GM21381 (cell line): ENCODE measurements around the gene UBA5.

Source experiments
- ATAC-seq: cut with Tn5 transposase; IDR thresholded peaks from one replicate; pipeline ENCODE4 v1.9.1; 2021; ENCODE audit warnings: mild to moderate bottlenecking, moderate library complexity; ENCODE audit not compliant: unreplicated experiment

UBA5 gene

DNA sequence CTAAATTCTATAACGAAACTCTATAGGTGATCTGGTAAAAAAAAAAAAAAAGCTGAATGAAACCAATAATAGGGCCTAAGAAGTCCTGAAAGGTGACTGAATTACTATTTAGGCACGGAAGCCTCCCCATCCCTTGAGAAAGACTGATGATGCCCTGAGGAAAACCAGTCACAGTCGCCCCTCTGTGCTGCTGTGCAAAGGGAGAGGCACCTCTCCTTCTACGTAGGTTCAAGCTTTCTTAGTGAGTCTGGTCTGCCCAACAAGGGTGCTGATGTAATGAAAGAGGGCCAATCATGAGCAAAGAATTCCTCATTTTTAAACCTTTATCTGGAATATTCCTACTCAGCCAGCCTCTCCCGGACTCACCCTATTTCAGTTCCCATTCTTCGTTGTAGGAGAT is 50.2 kb downstream of the UBA5 start:
- ATAC-seq, result no peak

DNA sequence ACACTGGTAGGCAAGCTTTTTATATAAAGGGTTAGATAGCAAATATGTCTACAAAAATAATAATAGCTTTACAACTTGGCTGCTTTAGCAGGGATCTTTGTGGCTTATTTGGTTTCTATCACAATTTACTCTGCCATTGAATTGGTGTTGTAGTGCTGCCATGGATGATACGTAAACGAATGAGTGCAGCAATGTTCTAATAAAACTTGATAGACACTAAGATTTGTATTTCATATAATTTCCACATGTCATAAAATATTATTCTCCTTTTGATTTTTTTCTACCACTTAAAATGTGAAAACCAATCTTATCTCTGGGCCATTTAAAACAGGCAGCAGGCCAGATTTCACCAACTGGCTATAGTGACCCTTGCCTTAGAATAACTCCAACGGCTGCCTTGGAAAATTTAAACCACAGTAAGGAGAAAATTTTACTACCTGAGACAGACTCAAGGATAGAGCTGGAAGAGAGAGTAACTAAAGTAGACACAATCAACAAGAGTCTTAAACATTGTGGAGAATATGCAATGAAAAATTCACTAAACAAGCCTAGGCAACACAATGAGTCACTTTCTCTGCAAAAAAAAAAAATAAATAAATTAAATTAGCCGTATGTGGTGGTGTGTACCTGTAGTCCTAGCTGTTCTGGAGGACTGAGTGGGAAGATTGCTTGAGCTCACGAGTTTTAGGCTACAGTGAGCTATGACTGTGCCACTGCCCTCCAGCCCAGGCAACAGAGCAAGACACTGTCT is 54.0 kb downstream of the UBA5 start:
- ATAC-seq, result no peak

DNA sequence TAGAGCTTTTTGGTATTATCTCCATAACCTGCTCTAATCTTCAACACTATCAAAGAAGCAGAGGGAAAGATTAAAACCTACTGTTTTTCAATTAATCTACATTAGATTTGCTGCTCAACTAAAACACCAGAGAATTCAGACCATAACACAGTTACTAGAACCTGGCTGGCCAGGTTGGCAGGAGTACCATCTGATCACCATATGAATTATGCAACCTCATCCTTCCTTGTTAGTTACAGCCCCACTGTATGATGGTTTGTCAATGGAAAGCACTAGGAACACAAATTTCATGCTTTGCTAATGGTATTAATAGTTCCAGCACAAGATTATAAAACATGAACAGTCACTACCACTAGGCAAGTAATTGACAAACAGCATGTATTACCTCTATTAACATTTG is 56.2 kb downstream of the UBA5 start:
- ATAC-seq, result no peak

DNA sequence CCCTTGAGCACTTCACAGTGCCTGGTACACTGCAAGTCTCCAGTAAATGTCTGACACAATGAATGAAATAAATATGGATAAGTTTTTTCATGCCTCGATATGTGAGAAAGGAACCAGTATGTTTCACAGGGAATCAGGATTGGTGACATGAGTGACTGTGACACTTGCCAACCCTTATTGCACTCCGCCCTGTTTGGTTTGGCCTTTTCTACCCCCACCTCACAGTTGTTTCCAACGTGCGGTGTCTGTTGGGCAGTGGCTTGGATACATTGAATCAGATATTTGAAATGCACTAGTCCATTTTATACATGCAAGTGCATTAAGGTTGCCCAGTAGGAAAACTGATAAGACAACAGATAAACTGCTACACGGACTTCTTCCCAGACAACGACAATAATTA is 60.1 kb downstream of the UBA5 start:
- no peak for ATAC-seq

DNA sequence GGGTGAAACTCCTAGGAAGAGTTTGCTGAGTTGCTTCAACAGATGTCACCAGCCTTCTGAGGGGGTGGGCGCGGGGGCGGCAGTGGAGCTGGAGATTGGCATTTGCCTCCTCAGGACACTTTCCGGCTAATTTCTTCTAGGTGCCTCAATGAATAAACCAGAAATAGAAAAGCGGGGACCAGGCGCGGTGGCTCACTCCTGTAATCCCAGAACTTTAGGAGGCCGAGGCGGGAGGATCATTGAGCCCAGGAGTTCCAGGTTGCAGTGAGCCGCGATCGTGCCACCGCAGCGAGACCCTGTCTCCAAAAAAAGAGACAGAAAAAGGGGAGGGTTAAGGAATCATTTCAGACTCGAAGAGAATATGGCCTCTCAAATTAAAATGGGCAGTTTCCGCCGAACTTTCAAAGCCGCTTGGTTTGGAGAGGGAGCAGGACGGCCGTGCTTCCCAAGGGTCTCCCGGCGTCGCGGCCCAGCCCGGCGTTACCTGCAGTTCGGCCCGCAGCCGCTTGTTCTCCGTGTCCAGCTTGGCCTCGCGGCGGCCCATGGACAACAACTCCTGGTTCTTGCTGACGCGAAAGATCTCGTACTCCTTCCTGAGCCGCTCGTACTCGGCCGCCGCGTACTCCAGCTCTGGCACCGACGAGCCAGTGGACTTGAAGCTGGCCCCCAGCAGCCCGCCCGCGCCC is 61.5 kb downstream of the UBA5 start:
- no peak for ATAC-seq

DNA sequence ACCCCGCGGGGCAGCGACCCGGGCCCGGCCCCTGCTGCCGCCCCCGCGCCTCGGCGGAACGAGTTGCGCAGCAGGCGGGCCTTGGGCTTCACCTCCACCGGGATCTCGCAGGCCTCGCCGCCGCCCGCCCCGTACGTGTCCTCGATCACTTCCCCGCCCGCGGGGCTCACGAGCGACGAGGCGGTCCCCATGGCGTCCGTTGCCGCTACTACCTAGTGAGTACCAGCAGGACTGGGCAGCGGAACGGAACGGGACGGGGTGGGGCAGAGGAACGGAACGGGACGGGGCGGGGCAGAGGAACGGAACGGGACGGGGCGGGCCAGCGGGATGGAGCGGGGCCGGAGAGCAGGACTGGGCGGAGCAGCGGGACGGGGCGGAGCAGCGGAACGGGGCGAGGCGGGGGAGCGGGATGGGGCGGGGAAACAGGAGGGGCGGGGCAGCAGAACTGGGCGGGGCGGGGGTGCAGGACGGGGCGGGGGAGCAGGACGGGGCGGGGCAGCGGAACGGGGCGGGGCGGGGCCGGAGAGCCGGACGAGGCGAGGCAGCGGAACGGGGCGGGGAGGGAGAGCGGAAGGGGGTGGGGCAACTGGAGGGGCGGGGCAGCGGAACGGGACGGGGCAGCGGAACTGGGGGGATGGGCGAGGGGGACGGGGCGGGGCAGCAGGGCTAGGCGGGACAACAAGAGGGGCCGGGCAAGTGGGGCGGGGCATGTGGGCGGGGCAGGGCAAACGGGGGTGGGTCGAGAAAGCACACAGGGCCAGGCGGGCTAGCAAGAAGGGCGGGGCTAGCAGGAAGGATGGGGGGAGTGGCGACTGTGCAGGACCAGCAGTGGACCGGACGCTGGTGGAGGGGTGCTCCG is 62.3 kb downstream of the UBA5 start, which contains the start of gene NPHP3:
Gene NPHP3, minus strand, starts transcription at position 245 of the 859 bp plus-strand sequence. Its CDS starts 54 bp downstream, at position 191.
- ATAC-seq, result peak; percentile 80

- ATAC-seq, result no peak
Measured at GRCh38 chr3:132723024-132723950, 63.2 kb downstream of the UBA5 start.

DNA sequence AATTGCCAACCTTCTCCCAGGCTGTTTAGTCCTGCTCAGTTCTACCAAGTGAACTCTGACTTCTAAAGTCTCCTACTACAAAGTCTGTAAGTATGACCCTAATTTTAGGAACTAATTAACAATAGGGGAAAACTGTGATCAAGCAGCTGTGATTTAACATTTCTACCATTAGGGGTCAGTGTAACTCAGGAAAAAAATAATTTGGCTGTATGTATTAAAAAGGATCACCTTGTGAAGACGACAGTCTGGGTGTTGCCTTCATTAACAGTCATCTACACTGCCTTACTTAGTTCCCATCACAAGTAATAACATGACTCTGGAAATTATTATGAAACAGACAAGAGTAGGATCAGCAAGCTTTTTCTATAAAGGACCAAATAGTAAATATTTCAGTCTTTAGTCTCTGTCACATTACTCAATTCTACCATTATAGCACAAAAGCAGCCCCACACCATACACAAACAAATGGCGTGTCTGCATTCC is 66.3 kb downstream of the UBA5 start:
- no peak for ATAC-seq
